Lower lobe of right lung (tissue), 2 donors: ENCODE data around the gene EEF1AKMT1. TPM values are rescaled to one million over a fixed set of nuclear protein-coding genes. Genes with fewer than 3 reads are reported as not detected.
A peak's percentile ranks its signal among the peaks of the same experiment; 100 is the strongest.

Experiments used
- ATAC-seq, 2 donors: fragments of 200-7000 bp; cut with Tn5 transposase; one replicate each; pipeline ENCODE4 v1.9.1; 2020 to 2022; ENCODE audit warnings: mild to moderate bottlenecking in 2 of 2, moderate library complexity in 2 of 2
- DNase-seq: peaks from one replicate; pipeline ENCODE4 v3.0.0-alpha.2; 2020
- H3K27ac ChIP-seq: fragments of 200-600 bp; one replicate; pipeline ENCODE4 v1.8.0; 2022
- H3K27me3 ChIP-seq: fragments of 200-600 bp; one replicate; pipeline ENCODE4 v1.8.0; 2022; ENCODE audit warnings: low read depth
- H3K36me3 ChIP-seq: fragments of 200-600 bp; one replicate; pipeline ENCODE4 v1.8.0; 2022; ENCODE audit warnings: mild to moderate bottlenecking
- H3K4me1 ChIP-seq: fragments of 200-600 bp; one replicate; pipeline ENCODE4 v1.8.0; 2022
- H3K4me3 ChIP-seq: fragments of 200-600 bp; one replicate; pipeline ENCODE4 v1.8.0; 2022; ENCODE audit warnings: mild to moderate bottlenecking
- H3K9me3 ChIP-seq: fragments of 200-600 bp; one replicate; pipeline ENCODE4 v1.8.0; 2022
- CTCF ChIP-seq: fragments of 200-600 bp; IDR thresholded peaks from one replicate; pipeline ENCODE4 v1.8.0; 2022; ENCODE audit warnings: antibody characterized with exemption, mild to moderate bottlenecking
- intact Hi-C: fragments of 100-400 bp; cut with DNase I; formaldehyde crosslinking; loops from one replicate; pipeline ENCODE4 v1.11.0; 2022
- total RNA-seq: library from RNA; stranded (reverse); fragmentation: NEBNext Ultra II Directional; extraction: Animal tissue kit (Norgen Biotek cat#: 25700); gene quantifications from one replicate; pipeline ENCODE4 v1.2.1, GENCODE V29; 2021
- donor health status: DM: no; HTN: yes; CAD: no; lungs with severe emphysema.

Gene EEF1AKMT1
- total RNA-seq, 1 donor from 2014 or later = 8.7 TPM

- no peak for TF ChIP-seq CTCF
- no peak for DNase-seq
- Histone ChIP-seq H3K36me3 (no peaks in the 10 kb centered on the region), H3K27me3 (no peaks in the 10 kb centered on the region), H3K4me1 (peaks cover 5% of the 10 kb centered on the region), H3K4me3 (no peak overlapping the region), H3K9me3 (no peaks in the 10 kb centered on the region), H3K27ac (no peak overlapping the region)
- intact Hi-C loops = no loop called here
- no peak for ATAC-seq
Observed at GRCh38 chr13:20708216-20708615, 65.5 kb downstream of the EEF1AKMT1 start.

GRCh38 chr13:20706661-20707060, 67.1 kb downstream of the EEF1AKMT1 start:
- Histone ChIP-seq H3K4me1 (peaks cover 15% of the 10 kb centered on the region), H3K27ac (no peak overlapping the region), H3K9me3 (no peaks in the 10 kb centered on the region), H3K4me3 (no peak overlapping the region), H3K36me3 (no peaks in the 10 kb centered on the region), H3K27me3 (peaks cover 7% of the 10 kb centered on the region)
- ATAC-seq (no peak), DNase-seq (no peak)
- no peak for TF ChIP-seq CTCF
- intact Hi-C loops = no loop called here

GRCh38 chr13:20704459-20705069, 69.2 kb downstream of the EEF1AKMT1 start:
- Histone ChIP-seq H3K27me3 (peaks cover 7% of the 10 kb centered on the region), H3K4me3 (peak overlapping the region; percentile 47), H3K4me1 (peaks cover 15% of the 10 kb centered on the region), H3K27ac (no peak overlapping the region), H3K9me3 (no peaks in the 10 kb centered on the region), H3K36me3 (no peaks in the 10 kb centered on the region)
- intact Hi-C loops = no loop called here
- ATAC-seq (peak; percentile 11 to 38), DNase-seq (no peak)
- TF ChIP-seq CTCF = no peak

GRCh38 chr13:20703780-20704458, 69.8 kb downstream of the EEF1AKMT1 start:
- peak overlapping the region; percentile 47 for H3K4me3 ChIP-seq
- TF ChIP-seq CTCF = peak; percentile 50
- peaks cover 15% of the 10 kb centered on the region for H3K4me1 ChIP-seq

GRCh38 chr13:20702915-20703779, 70.6 kb downstream of the EEF1AKMT1 start, which contains the start of gene IL17D:
Gene IL17D, plus strand, starts transcription at chr13:20703699. Its CDS starts 303 bp downstream, at chr13:20704002.
- peak; percentile 47 to 49 for ATAC-seq
- no peak for TF ChIP-seq CTCF
- peak within 1 kb of the TSS; percentile 73 for H3K4me3 ChIP-seq
- no peaks in the 10 kb centered on the region for H3K36me3 ChIP-seq
- no peaks in the 10 kb centered on the region for H3K9me3 ChIP-seq
- intact Hi-C loops = no loop called here
- H3K4me1 ChIP-seq = peaks cover 15% of the 10 kb centered on the region
- H3K27ac ChIP-seq = peak within 1 kb of the TSS; percentile 49
- peaks cover 7% of the 10 kb centered on the region for H3K27me3 ChIP-seq
- DNase-seq = peak; percentile 55

More at GRCh38 chr13:20703780-20704458, 69.8 kb downstream of the EEF1AKMT1 start:
- Histone ChIP-seq H3K36me3 (no peaks in the 10 kb centered on the region), H3K9me3 (no peaks in the 10 kb centered on the region), H3K27ac (no peak overlapping the region), H3K27me3 (peaks cover 7% of the 10 kb centered on the region)
- peak; percentile 93 to 96 for ATAC-seq
- peak; percentile 90 for DNase-seq
- intact Hi-C loops = no loop called here
